ENCODE data around the gene NUCKS1.

- TF ChIP-seq EZH2 (IDR thresholded peaks at IDR 0.05; ENCODE audit: insufficient read depth, poor library complexity, severe bottlenecking) (no peak), EZH2phosphoT487 (IDR thresholded peaks at IDR 0.05; ENCODE audit: insufficient read depth, low read depth) (no peak)
These were observed 5.6 kb downstream of the NUCKS1 start for GRCh38 chr1:205744403-205744802.
